ENCODE data around the gene PCARE. TPM values are rescaled to one million over a fixed set of nuclear protein-coding genes. Genes with fewer than 3 reads are reported as not detected.

PCARE gene
- total RNA-seq, 2 donors from 2014 or later = not detected

GRCh38 chr2:29016504-29016903, 57.8 kb downstream of the PCARE start:
- intact Hi-C loops (cut with DNase I) = no loop called here
- TF ChIP-seq CTCF (IDR thresholded peaks at IDR 0.05) (no peak), POLR2A (IDR thresholded peaks at IDR 0.05) (no peak)
- Histone ChIP-seq H3K36me3 (replicated peaks in 1 of 2; ENCODE audit: insufficient read depth in 1 of 2, low read depth in 2 of 2) (no peaks in the 10 kb centered on the region), H3K9me3 (no peaks in the 10 kb centered on the region), H3K27me3 (no peaks in the 10 kb centered on the region), H3K4me1 (peaks cover 16% of the 10 kb centered on the region), H3K27ac (peak overlapping the region in 1 of 4 donors; percentile 32), H3K4me3 (no peak overlapping the region)
- ATAC-seq (no peak), DNase-seq (peak in 1 of 4 donors; percentile 31)
- WGBS, 2 donors = 50 to 54% methylated on average over 5 of the region's 5 CpGs

GRCh38 chr2:29015701-29016470, 58.4 kb downstream of the PCARE start:
- no peak for DNase-seq
- intact Hi-C loops (cut with DNase I) = no loop called here
- Histone ChIP-seq H3K36me3 (replicated peaks in 1 of 2; ENCODE audit: insufficient read depth in 1 of 2, low read depth in 2 of 2) (no peaks in the 10 kb centered on the region), H3K27ac (peak overlapping the region in 1 of 4 donors; percentile 17), H3K4me3 (no peak overlapping the region), H3K27me3 (no peaks in the 10 kb centered on the region), H3K4me1 (peaks cover 20% of the 10 kb centered on the region), H3K9me3 (no peaks in the 10 kb centered on the region)
- 72 to 79% methylated on average over 17 of the region's 17 CpGs for WGBS, 2 donors
- ATAC-seq = no peak
- TF ChIP-seq CTCF (IDR thresholded peaks at IDR 0.05) (no peak), POLR2A (IDR thresholded peaks at IDR 0.05) (no peak)

- WGBS, 2 donors = 50 to 65% methylated on average over 13 of the region's 13 CpGs
- Histone ChIP-seq H3K27ac (peak overlapping the region in 1 of 4 donors; percentile 17), H3K4me3 (no peak overlapping the region), H3K9me3 (no peaks in the 10 kb centered on the region), H3K4me1 (peaks cover 20% of the 10 kb centered on the region), H3K36me3 (replicated peaks in 1 of 2; ENCODE audit: insufficient read depth in 1 of 2, low read depth in 2 of 2) (no peaks in the 10 kb centered on the region), H3K27me3 (no peaks in the 10 kb centered on the region)
- TF ChIP-seq CTCF (IDR thresholded peaks at IDR 0.05) = peak in 1 of 7 experiments; percentile 10
- TF ChIP-seq POLR2A (IDR thresholded peaks at IDR 0.05) = no peak
- intact Hi-C loops (cut with DNase I) = no loop called here
- ATAC-seq = no peak
- DNase-seq = peak in 2 of 4 donors; percentile 14 to 49
Observed at GRCh38 chr2:29014811-29015421, 59.4 kb downstream of the PCARE start.

GRCh38 chr2:29014331-29014730, 60.0 kb downstream of the PCARE start:
- Histone ChIP-seq H3K27me3 (no peaks in the 10 kb centered on the region), H3K4me1 (peaks cover 20% of the 10 kb centered on the region), H3K9me3 (no peaks in the 10 kb centered on the region), H3K4me3 (no peak overlapping the region), H3K27ac (no peak overlapping the region), H3K36me3 (replicated peaks in 1 of 2; ENCODE audit: insufficient read depth in 1 of 2, low read depth in 2 of 2) (no peaks in the 10 kb centered on the region)
- WGBS, 2 donors = 72 to 75% methylated on average over 8 of the region's 8 CpGs
- intact Hi-C loops (cut with DNase I) = no loop called here
- TF ChIP-seq POLR2A (IDR thresholded peaks at IDR 0.05) = no peak
- TF ChIP-seq CTCF (IDR thresholded peaks at IDR 0.05) = no peak
- ATAC-seq (no peak), DNase-seq (no peak)
